NT2/D1 (cell line): Measurements from ENCODE around the gene MKRN2.
"Not testable (repeated sequence)": the region's sequence is repeated elsewhere in the genome, so short reads cannot be mapped to it uniquely, and the experiment has no call there.

Experiments used
- DNase-seq: peaks from one replicate; pipeline ENCODE4 v3.0.0-alpha.2; 2011; ENCODE audit warnings: low read depth, low spot score
- H3K27me3 ChIP-seq: 2 replicates; pipeline ENCODE4 v1.6.0; 2011; ENCODE audit warnings: mild to moderate bottlenecking; ENCODE audit not compliant: insufficient read length, insufficient read depth
- H3K36me3 ChIP-seq: 2 replicates; pipeline ENCODE4 v1.6.1; 2011; ENCODE audit warnings: mild to moderate bottlenecking, low read length, mixed read lengths; ENCODE audit not compliant: insufficient read depth, insufficient read length
- H3K4me1 ChIP-seq: 2 replicates; pipeline ENCODE4 v1.5.1; 2011; ENCODE audit not compliant: insufficient read depth, insufficient read length
- H3K4me3 ChIP-seq: 2 replicates; pipeline ENCODE4 v1.5.1; 2011; ENCODE audit warnings: low read depth; ENCODE audit not compliant: insufficient read length
- H3K9ac ChIP-seq: 2 replicates; pipeline ENCODE4 v1.6.0; 2011; ENCODE audit warnings: low read depth; ENCODE audit not compliant: insufficient read length
- H3K9me3 ChIP-seq: 2 replicates; pipeline ENCODE4 v1.5.1; 2011; ENCODE audit warnings: mild to moderate bottlenecking, low read length; ENCODE audit not compliant: insufficient read depth
- SUZ12 ChIP-seq: IDR thresholded peaks from 2 replicates; pipeline ENCODE4 v1.6.1; 2011; ENCODE audit not compliant: insufficient read length, insufficient read depth; ENCODE audit errors: extremely low read depth
- YY1 ChIP-seq: IDR thresholded peaks from 2 replicates; pipeline ENCODE4 v1.6.1; 2011; ENCODE audit not compliant: insufficient read length, insufficient read depth
- ZNF274 ChIP-seq: IDR thresholded peaks from 2 replicates; pipeline ENCODE4 v1.6.1; 2011; ENCODE audit warnings: mild to moderate bottlenecking, low read depth, low read length

MKRN2 gene

GRCh38 chr3:12624056-12624455, 67.2 kb downstream of the MKRN2 start:
- no peak overlapping the region for H3K4me3 ChIP-seq
- peaks cover 3% of the 10 kb centered on the region for H3K36me3 ChIP-seq
- H3K27me3 ChIP-seq, result no peaks in the 10 kb centered on the region
- H3K9ac ChIP-seq, result no peak overlapping the region
- no peak for DNase-seq
- H3K4me1 ChIP-seq, result no peaks in the 10 kb centered on the region
- no peaks in the 10 kb centered on the region for H3K9me3 ChIP-seq
- TF ChIP-seq YY1 (no peak), SUZ12 (no peak), ZNF274 (no peak)

DNA sequence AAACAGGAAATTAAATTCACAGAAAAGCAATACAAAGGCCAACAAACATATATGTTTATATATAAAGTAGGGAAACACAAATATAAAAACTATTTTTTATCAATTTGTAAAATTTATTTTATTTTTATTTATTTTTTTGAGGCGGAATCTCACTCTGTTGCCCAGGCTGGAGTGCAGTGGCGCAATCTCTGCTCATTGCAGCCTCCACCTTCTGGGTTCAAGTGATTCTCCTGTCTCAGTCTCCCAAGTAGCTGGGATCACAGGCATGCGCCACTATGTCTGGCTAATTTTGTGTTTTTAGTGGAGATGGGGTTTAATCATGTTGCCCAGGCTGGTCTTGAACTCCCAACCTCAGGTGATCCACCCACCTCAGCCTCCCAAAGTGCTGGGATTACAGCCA, 68.1 kb downstream of the MKRN2 start:
- not testable (repeated sequence) for DNase-seq, H3K27me3 ChIP-seq, H3K4me1 ChIP-seq, H3K36me3 ChIP-seq, H3K9ac ChIP-seq, H3K4me3 ChIP-seq, H3K9me3 ChIP-seq

GRCh38 chr3:12627370-12627769, 70.5 kb downstream of the MKRN2 start:
- no peak overlapping the region for H3K4me3 ChIP-seq
- DNase-seq, result no peak
- peaks cover 8% of the 10 kb centered on the region for H3K36me3 ChIP-seq
- H3K9me3 ChIP-seq, result no peaks in the 10 kb centered on the region
- no peak overlapping the region for H3K9ac ChIP-seq
- H3K27me3 ChIP-seq, result no peaks in the 10 kb centered on the region
- no peak for TF ChIP-seq ZNF274
- no peak for TF ChIP-seq YY1
- TF ChIP-seq SUZ12, result no peak
- H3K4me1 ChIP-seq, result peaks cover 2% of the 10 kb centered on the region

DNA sequence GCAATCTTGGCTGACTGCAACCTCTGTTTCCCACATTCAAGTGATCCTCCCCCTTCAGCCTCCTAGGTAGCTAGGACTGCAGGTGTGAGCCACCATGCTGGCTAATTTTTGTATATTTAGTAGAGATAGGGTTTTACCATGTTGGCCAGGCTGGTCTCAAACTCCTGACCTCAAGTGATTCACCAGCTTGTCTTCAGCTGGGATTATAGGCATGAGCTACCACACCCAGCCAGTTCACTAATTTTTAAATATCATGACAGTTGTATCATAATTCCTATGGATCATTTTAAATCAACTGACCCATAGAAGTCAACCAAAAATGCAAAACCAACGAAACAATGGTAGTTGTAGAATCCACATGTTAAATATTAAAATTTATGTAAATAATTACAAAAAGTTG, 71.9 kb downstream of the MKRN2 start:
- no peaks in the 10 kb centered on the region for H3K27me3 ChIP-seq
- DNase-seq, result no peak
- TF ChIP-seq ZNF274, result no peak
- TF ChIP-seq SUZ12, result no peak
- TF ChIP-seq YY1, result no peak
- H3K4me3 ChIP-seq, result no peak overlapping the region
- no peak overlapping the region for H3K9ac ChIP-seq
- H3K9me3 ChIP-seq, result no peaks in the 10 kb centered on the region
- peaks cover 8% of the 10 kb centered on the region for H3K36me3 ChIP-seq
- H3K4me1 ChIP-seq, result peaks cover 2% of the 10 kb centered on the region

DNA sequence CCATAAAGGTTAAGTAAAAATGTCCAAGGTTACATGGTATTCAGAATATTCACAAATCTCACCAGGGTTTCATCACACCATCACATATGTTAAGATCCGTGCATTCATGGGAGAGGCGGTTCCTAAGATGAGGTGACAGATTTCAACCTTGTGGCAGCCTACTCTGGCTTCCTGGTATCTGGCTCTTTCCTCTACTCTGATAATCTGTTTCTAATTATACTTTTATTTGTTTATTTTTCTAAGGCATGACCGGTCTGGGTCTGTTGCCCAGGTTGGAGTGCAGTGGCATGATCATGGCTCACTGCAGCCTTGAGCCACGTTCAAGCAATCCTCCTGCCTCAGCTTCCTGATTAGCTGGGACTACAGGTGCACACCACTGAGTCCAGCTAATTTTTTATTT, 72.7 kb downstream of the MKRN2 start:
- no peak overlapping the region for H3K4me3 ChIP-seq
- peaks cover 2% of the 10 kb centered on the region for H3K4me1 ChIP-seq
- no peak overlapping the region for H3K9ac ChIP-seq
- no peaks in the 10 kb centered on the region for H3K9me3 ChIP-seq
- no peak for DNase-seq
- TF ChIP-seq ZNF274 (no peak), SUZ12 (no peak), YY1 (no peak)
- H3K36me3 ChIP-seq, result peaks cover 8% of the 10 kb centered on the region
- H3K27me3 ChIP-seq, result no peaks in the 10 kb centered on the region

GRCh38 chr3:12630292-12630691, 73.4 kb downstream of the MKRN2 start:
- no peak overlapping the region for H3K9ac ChIP-seq
- H3K9me3 ChIP-seq, result no peaks in the 10 kb centered on the region
- H3K4me3 ChIP-seq, result no peak overlapping the region
- no peak for DNase-seq
- H3K27me3 ChIP-seq, result no peaks in the 10 kb centered on the region
- peaks cover 8% of the 10 kb centered on the region for H3K36me3 ChIP-seq
- peaks cover 2% of the 10 kb centered on the region for H3K4me1 ChIP-seq
- TF ChIP-seq YY1 (no peak), SUZ12 (no peak), ZNF274 (no peak)

GRCh38 chr3:12630843-12631242, 74.0 kb downstream of the MKRN2 start:
- not testable (repeated sequence) for H3K9me3 ChIP-seq, H3K4me1 ChIP-seq, H3K9ac ChIP-seq, H3K4me3 ChIP-seq, H3K27me3 ChIP-seq, DNase-seq, H3K36me3 ChIP-seq

DNA sequence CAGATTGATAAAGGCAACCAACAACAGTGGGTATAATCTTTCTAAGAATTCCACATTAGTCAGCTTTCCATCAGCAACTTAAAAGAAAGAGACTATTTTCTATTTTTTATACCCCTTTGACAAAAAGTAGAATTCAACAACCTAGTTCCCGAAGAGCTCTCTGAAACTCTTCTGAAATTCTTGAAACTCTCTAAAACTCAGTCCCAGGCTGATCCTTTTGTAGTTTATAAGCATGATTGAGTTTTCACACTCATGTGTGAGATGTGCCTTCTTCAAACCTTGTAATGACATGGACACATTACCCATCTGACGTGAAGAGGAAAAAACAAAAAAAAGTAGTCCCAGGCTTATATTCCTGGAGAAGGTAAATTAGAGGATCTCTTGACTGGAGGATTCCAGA, 75.6 kb downstream of the MKRN2 start:
- peaks cover 5% of the 10 kb centered on the region for H3K36me3 ChIP-seq
- no peaks in the 10 kb centered on the region for H3K9me3 ChIP-seq
- peaks cover 8% of the 10 kb centered on the region for H3K4me1 ChIP-seq
- H3K9ac ChIP-seq, result no peak overlapping the region
- TF ChIP-seq YY1, result no peak
- no peaks in the 10 kb centered on the region for H3K27me3 ChIP-seq
- no peak for DNase-seq
- H3K4me3 ChIP-seq, result no peak overlapping the region

GRCh38 chr3:12633108-12633507, 76.2 kb downstream of the MKRN2 start:
- TF ChIP-seq YY1, result no peak
- TF ChIP-seq SUZ12, result no peak
- TF ChIP-seq ZNF274, result no peak
- no peak overlapping the region for H3K4me3 ChIP-seq
- peaks cover 8% of the 10 kb centered on the region for H3K4me1 ChIP-seq
- peaks cover 5% of the 10 kb centered on the region for H3K36me3 ChIP-seq
- no peak for DNase-seq
- H3K27me3 ChIP-seq, result no peaks in the 10 kb centered on the region
- H3K9me3 ChIP-seq, result no peaks in the 10 kb centered on the region
- H3K9ac ChIP-seq, result no peak overlapping the region
